ENCODE measurements around the gene FRMPD4.

FRMPD4 gene

DNA sequence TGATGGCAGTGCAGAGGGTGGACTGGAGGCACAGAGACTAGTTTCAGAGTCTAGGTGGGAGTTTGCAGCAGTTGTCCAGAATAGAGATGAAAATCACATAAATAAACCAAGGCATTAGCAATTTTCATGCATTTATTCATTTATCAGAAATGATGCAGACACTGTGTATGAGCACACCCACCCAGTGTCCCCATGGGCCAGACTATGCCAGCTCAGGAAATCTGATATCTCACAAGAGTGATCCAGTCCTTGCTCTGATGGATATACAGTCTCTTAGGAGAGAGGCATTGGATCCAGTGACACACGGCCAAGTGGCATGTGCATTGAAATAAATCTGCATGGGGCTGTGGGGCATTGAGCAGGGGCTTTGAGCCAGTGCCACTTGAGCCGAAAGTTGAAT lies 228.2 kb downstream of the FRMPD4 start:
- DNase-seq (ENCODE audit: low read depth in 2 of 2), result no peak

DNA sequence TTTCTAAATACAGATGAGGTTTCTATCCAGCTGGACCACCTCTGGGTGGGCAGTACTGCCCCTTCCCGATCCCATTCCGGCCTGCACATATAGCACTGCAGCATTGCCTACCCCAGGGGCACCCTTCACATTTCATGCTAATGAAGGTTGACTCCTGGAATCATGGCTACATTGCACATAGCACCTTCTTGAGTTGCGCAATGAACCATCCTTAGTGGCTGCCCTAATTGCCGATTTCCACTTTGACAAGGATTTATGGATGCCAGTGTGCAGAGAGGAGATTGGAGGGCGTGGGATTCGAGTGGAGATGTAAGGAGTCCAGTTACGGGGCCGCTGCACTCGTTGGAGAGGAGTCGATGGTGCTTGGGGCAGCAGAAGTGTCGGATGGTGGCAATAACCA lies 229.0 kb downstream of the FRMPD4 start:
- no peak for DNase-seq (ENCODE audit: low read depth in 2 of 2)

DNA sequence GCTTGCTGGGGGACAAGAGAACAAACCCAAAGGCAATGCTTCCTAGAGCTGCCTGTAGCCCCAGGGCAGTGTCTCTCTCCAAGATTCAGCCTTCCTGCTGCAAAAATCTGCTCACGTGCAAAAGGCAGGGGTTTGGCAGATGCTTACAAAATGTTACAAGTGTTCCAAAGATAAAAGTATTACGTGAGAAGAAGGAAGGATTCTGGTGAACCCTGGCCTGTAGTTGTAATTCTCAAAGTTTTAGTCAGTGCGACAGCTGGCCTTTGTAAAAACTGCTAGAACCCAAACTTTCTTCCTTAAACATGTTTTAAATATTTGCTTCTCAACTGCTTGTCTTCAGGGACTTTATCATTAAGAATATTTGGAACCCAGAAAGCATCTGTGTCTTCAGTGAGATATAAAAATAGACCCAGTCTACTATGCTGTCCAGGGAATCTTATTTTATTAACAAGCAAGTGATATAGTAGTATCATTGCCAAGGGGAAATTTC lies 232.3 kb downstream of the FRMPD4 start:
- no peak for DNase-seq (ENCODE audit: low read depth in 2 of 2)

DNA sequence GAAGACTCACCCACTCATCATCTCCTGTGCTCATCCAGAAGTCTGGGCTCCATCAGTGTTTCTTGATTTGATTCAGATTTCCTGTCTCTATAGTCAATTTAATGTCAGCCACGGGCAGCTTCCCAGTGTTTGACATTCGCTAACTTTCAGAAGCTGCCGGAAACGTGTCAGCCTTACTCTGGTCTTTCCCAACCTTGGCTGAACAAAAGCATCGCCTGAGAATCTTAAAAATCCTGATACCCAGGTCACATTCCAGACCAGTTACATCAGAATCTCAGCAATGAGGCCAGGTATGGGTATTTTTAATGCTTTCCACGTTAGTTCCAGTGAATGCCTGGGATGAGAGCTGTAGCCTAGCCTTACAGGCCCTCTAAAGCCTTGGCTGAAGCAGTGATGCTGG lies 233.8 kb downstream of the FRMPD4 start:
- DNase-seq (ENCODE audit: low read depth in 2 of 2), result no peak

DNA sequence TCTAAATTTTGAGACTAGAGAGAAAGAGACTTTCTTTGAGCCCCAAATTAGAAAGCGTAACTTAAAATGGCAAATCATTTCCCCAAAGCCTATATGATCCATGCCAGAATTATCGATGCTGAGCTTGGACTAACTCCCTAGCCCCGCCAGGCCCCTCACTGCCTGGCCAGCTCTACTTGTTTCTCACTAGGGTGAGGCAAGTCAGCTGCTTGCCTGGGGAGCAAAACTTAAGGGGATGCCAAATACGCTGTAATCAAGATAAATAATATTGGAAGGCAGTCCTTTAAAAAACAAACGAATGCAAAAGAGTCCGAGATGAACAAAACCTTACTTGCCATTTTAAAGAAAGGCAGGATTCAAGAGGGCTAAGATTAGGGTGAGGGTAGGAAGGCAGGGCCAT lies 236.0 kb downstream of the FRMPD4 start:
- DNase-seq (ENCODE audit: low read depth in 2 of 2), result no peak

DNA sequence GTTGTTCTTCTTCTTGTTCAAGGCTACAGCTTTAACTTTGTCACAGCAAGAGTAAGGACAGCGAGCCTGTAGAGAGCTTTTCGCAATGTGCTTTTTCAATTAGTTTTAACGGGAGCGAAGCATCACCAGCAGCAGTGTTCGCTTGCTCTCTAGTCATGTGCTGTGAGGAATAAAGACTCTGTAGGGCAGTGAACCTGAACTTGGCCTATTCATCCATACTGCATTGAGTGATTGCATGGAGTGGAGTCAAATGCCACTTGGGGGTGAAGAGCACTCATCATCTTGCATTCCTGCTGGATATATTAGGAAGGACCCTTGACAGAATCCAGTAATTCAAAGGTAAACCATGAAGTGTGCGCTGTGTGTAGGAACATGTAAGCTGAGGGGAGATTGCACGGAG lies 240.0 kb downstream of the FRMPD4 start:
- no peak for DNase-seq (ENCODE audit: low read depth in 2 of 2)

DNA sequence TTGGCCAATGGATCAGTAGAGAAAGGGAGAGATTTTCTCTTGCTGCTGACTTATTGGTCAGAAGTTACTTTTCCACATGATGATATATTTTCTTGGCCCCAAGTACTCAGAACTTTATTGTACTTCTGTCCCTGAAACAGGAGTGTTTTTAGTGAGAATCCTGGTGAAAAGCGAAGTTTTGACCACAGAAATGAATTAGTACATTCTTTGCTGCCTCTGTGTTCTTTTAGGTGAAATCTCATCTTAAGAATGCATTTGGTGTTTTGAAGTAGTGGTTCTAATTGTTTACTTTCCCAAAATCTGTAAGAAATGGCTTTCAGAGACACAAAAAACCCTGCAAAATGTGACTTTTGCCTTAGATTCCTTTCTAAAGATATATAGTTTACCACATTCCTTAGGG lies 240.4 kb downstream of the FRMPD4 start:
- no peak for DNase-seq (ENCODE audit: low read depth in 2 of 2)

DNA sequence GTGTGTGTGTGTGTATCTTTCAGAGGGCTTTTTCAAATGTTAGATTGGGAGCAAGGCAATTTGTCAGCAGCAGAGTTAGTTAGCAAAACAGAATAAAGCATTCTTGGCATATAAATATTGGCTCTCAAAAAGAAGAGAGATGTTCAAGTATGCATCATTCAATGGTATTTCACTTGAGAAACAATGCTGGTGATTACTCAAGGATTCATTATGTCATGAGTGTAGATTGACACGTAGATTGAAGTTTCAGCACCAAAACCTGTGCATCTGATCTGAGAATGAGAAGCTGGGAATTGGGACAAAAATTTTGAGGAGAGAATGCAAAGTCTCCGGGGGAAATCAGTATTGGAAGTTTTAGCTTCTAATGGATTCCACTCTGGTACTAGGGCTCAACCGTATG lies 241.4 kb downstream of the FRMPD4 start:
- no peak for DNase-seq (ENCODE audit: low read depth in 2 of 2)

DNA sequence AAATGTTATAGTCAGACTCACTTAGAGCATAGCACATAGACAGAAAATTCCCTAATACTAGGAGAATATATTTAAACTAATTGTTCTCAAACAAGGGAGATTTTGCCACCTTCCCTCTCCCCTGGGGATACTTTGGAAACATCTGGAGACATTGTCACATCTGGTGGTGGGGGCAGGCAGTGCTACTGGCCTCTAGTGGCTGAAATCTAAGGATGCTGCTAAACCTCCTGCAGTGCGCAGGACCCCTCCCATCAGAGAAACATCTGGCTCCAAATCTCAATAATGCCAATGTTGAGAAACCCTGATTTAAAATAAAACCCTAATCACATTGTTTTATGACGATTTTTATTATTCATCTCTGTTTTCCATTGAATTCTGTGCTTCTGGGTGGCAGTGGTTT lies 244.9 kb downstream of the FRMPD4 start:
- DNase-seq (ENCODE audit: low read depth in 2 of 2), result no peak

DNA sequence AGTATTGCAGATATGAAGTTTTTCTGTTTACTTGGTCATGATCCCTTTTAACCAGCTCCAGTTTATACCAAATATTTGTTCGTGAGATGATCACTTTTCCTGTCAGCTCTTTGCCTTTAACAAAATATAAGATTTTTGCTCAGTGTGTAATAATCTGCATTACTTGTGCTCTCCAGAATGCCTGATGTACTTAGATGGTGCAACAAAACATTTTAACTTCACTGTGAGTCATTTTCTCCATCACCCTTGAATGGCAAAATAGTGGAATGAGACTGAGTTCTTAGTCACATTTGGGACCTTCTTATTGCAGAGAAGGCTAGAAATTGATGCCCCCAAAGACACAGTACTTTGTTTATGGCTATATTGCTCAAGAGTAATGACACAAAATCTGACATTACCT lies 252.0 kb downstream of the FRMPD4 start:
- no peak for DNase-seq (ENCODE audit: low read depth in 2 of 2)

DNA sequence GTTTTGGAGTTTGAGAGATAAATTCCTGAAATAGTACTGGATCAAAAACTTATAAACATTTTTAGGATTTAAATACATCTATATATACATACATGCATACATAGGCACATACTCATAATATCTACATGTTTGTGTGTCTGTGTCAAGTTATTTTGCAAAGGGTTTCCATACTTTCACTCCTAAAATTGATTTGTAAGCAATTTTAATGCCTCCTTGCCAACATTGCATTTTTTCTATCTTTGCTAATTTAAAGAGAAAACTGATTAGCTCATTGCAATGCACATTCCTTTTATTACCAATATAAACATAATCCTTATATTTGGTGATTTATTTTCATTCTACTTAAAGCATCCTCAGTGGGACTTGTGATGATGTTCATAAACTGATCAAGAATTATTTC lies 258.3 kb downstream of the FRMPD4 start:
- no peak for DNase-seq (ENCODE audit: low read depth in 2 of 2)

DNA sequence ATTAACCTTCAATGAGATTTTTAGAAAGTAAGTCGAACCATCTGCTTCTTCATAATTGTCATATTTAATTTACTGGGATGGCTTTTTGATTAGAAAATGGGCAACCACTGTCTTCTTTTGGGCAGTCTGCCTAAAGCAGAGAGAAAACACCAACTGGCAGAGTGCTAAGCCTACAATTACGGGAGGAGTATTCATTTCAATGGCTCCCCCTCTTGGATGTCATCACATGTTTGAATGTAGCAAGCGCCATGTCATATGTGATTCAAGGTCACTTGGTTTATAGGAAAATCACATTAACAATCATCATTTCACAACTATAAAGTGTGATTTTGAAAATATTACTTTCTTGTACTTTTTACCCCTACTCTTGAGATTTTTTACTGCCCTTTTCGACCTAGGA lies 261.9 kb downstream of the FRMPD4 start:
- no peak for DNase-seq (ENCODE audit: low read depth in 2 of 2)

DNA sequence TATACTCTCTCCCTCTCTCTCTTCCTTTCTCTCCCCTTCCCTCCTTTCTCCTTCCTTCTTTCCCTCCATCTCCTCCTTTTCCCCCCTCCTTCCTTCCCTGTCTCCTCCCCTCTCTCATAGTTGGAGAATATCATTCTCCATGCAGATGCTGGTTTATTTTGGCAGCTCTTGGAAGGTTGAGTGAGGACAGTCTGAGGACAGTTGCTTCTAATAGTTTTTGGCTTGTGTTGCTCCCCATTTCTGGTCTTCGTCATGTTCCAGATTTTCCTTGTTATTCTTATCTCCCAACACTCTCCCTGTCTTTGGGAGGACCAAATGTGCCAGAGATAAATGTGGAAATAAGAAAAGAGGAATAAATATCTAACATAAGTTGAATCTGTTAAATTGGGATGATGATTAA lies 263.0 kb downstream of the FRMPD4 start:
- DNase-seq (ENCODE audit: low read depth in 2 of 2), result no peak

DNA sequence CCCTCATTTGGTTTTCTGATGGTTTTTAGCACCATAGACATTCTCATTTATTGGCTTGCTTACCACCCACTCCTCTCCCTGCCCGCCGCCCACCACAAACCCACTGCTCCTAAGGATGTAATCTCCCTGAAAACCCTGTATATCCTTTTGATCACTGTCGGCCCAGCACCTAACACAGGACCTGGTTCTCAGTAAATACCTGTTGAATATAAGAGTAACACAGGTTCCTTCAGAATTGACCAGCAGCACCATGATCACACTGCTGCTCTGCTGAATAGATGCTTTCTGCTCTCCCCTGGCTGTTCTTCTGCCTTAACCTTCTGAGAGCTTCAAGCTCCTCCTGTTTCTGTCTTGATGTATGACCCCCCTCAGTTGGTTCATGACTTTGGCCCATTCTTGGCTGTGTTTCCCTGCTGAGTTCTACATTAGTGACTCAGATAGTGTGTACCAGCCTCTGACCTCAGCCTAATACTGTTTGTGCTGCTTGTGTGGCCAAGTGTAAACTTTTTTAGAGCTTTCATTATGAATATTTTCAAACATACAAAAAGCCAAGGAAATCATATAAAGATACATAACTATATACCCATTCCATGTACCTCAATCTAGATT lies 265.3 kb downstream of the FRMPD4 start:
- DNase-seq (ENCODE audit: low read depth in 2 of 2), result no peak

DNA sequence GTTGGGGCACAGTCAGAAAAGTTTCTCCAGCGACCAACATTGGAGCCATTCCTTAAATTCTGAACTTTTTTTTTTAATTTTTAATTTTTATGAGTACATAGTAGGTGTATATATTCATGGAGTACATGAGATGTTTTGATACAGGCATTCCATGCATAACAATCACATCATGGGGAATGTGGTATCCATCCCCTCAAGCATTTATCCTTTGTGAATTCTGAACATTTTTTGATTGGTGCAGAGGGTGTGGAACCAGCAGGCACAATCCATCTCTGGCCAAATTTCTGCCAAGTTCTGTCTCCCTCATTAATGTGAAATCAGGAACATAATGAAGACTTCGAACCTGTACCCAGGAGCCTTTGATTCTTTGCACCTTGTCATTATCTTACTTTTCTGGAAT lies 267.0 kb downstream of the FRMPD4 start:
- DNase-seq (ENCODE audit: low read depth in 2 of 2), result no peak

DNA sequence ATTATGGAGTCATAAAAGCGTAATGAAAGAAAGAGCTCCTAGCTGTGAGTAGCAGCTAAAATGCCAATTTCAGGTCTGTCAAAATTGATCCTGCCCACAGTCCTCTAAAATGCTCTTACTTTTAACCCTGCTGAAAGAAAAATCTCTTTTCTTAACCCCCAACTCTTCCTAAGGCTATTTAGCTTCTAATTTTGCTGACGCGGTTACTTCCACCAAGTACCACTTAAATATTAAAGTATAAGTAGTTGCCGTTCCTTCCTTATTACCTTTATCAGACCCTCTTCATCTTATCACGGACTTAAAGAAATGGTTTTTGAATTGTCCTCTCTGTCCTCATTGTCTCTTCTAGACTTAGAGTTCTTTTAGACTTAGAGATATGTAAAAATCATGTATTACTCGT lies 272.2 kb downstream of the FRMPD4 start:
- no peak for DNase-seq (ENCODE audit: low read depth in 2 of 2)

DNA sequence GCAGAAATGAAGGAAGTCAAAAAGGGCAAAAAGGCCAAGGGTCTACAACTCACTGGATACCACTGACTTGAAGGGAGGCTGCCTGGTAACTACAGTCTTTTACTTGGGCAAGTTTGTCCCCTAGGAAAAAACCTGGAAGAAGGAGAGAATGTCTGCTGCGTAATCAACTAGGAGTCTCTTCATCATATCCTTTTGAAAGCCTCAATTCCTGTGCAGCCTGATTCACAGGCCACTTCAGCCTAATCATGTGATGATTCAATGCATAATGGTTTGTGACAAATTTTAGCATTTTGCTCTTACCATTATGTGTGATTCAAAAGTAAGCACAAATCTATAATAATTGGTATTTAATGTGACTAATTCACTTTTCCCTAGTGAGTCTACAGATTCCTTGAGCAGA lies 273.6 kb downstream of the FRMPD4 start:
- no peak for DNase-seq (ENCODE audit: low read depth in 2 of 2)

DNA sequence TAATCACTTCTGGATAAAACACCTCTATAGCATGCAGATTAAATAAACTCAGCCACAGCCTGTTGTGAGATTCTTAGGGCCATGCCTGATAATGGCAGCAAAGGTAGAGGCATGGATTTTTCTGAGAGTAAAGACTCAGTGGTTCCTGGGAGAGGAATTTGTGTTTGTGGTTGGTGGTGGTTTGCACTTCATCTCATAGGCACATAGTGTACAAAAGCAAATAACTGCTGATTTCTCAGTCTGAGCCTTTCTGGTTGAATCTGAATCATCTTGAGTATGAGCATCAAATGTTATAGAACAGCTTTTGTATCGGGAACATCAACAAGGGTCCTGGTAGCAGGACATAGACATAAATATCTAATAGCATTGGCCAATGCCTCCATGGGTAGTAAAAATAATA lies 274.3 kb downstream of the FRMPD4 start:
- DNase-seq (ENCODE audit: low read depth in 2 of 2), result no peak

DNA sequence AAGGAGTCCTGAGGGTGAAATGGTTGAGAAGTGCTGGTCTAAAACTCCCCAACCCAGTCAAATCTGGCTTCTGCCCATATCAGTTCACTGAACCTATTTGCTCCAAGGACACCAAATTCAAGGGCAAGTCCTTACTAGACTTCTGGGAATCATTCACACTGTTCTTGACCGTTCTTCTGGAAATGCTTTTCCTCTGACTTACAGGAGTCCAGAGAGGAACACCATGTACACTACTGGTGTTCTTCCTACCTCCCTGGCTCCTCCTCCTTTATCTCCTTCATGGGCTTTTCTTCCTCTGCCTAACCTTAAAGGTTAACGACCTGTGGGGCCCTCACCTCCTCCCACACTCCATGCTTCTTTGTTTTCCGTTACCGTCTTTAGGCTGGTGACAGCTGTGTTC lies 281.3 kb downstream of the FRMPD4 start:
- no peak for DNase-seq (ENCODE audit: low read depth in 2 of 2)

DNA sequence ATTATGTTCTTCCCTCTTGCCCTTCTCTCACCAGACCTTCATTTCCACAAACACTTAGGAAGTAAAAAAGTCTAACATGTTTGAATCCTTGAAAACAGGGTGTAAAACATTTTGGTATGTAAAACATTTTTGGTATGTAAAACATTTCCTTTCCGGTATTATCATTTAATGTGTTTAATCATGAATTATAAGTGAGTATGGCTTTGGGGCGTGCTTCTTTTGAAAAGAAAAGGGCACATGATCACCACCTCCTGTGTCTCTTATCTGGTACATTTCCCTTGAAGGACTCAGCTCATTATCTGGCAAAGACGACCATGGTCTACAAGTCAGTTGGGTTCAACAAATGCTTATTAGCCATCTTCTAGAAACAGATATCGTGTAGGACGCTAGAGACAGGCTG lies 283.6 kb downstream of the FRMPD4 start:
- DNase-seq (ENCODE audit: low read depth in 2 of 2), result no peak

DNA sequence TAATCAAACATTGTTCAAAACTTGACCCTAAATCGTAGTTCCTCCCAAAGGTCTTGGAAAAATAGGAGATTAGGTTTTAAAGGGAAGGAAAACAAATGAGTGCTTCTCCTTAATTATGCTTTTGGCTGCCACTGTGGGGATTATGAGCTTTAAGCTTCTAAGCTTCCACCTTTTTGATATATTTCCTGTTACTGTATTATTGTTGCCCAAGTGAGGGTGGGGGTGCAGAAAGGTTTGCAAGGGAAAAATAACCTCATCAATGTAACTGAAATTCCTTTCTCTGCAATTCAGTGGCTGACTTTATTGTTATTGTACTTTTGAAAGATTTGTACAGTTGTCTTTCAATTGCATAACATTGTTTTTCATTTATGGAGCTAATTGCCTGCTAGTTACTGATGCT lies 285.1 kb downstream of the FRMPD4 start:
- DNase-seq (ENCODE audit: low read depth in 2 of 2), result no peak

DNA sequence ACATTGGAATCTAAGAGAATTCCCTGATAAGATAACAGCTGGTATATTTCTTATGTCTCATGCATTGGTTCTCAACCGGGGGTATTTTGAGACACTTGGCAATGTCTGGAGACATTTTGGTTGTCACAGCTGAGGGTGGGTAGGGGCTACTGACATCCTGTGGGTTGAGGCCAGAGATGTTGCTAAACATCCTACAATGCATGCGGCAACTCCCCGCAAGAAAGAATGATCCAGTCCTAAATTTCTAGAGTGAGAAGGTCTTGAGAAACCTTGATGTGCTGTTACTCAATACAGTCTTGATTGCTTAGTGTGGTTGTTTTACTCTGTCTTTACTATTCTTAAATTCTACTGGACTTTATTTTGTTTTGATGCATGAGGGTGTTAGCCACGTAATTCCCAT lies 287.2 kb downstream of the FRMPD4 start:
- DNase-seq (ENCODE audit: low read depth in 2 of 2), result no peak

DNA sequence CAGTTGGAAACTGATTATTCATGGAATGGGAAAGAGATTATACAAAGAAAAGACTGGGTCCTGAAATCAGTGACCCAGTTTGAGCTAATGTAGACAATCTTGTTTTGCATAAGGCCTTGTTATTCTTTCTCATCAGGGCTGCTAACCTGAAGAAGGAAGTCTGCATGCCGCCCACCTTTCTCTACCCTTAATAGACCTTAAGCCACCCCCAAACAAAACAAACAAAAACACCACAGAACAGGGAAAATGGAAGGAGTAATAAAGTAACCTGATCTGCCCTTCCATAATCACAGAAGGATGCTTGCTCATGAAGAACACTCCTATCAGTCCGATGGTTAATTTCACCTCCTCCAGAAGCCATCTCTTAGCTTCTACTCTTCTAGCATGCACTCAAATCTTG lies 288.1 kb downstream of the FRMPD4 start:
- no peak for DNase-seq (ENCODE audit: low read depth in 2 of 2)

DNA sequence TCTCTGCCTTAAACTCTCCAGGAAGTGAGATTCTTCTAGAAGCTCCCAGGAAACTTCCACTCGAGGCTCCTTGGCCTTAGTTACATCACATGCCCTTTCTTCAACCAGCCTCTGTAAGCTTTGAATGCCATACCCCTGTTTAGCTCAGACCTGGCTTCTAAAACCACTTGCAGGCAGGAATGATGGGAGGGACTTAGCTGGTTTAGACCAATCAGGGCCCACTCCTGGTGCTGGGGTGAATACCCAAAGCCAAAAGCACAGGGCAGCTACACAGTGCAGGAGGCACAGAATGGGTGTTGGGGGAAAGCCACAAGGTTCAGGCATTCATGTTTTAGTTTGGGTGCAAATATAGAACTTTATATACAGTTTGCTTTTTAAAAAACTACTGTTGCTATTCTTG lies 296.2 kb downstream of the FRMPD4 start:
- no peak for DNase-seq (ENCODE audit: low read depth in 2 of 2)

DNA sequence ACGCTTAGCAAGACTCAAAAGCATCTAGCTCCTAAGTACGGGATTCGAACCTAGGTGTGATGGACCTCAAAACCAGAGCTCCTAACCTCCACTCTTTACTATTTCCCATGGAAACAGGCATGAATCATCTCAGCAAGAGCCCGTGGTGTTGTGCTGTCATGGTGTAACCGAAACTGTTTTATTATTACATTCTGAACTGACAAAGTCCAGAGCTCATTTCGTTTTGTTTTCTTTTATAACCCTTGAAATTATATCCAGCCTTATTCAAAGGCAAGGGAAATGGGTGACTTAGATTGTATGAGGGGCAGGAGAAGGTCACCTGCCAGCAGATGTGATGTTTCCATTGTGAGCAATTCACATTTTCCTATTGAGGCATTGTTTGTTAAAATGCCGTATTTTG lies 301.1 kb downstream of the FRMPD4 start:
- DNase-seq (ENCODE audit: low read depth in 2 of 2), result no peak

All from stimulated activated CD8-positive, alpha-beta memory T cell treated with anti-CD3 and anti-CD28 coated beads, Interleukin-7, amount 100 ng/mL, for 4 hours (primary cell).